HG02798 (cell line): Measurements from ENCODE around the gene SPHK2.
"Not testable (repeated sequence)": the region's sequence is repeated elsewhere in the genome, so short reads cannot be mapped to it uniquely, and the experiment has no call there.

Source experiments
- ATAC-seq: cut with Tn5 transposase; IDR thresholded peaks from one replicate; pipeline ENCODE4 v1.9.1; 2021; ENCODE audit warnings: mild to moderate bottlenecking; ENCODE audit not compliant: unreplicated experiment, poor library complexity

SPHK2 gene

DNA sequence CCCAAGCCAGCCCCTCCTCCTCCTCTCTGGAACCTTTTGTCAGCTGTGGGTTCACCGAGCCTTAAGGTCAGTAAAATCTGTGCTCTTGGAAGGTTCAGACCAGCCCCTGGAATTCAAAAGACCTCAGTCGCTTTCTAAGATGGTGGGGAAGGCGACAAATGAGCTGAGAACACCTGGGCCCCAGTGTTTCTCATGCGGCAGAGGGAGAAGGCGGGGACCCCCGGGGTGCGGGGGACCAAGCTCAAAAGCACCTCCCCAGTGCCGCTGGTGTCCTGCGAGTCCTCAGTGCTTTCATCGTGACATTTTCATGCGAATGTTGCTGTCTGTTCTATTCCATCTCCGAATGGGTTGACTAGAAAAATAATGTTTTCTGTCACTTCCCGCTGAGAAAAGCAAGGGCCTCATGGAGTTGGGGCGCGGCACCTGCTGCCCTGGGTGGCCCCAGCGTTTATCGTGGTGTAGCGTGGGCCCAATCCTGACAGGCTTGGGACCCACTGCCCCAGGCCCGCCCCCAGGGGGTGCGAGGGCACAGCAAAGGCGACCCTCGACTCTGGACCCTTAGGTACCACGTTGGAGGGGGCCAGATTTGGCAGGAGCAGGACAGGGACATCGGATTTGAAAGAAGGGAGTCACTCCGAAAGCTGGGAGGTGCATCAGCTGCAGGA lies 54.3 kb downstream of the SPHK2 start:
- ATAC-seq = no peak

DNA sequence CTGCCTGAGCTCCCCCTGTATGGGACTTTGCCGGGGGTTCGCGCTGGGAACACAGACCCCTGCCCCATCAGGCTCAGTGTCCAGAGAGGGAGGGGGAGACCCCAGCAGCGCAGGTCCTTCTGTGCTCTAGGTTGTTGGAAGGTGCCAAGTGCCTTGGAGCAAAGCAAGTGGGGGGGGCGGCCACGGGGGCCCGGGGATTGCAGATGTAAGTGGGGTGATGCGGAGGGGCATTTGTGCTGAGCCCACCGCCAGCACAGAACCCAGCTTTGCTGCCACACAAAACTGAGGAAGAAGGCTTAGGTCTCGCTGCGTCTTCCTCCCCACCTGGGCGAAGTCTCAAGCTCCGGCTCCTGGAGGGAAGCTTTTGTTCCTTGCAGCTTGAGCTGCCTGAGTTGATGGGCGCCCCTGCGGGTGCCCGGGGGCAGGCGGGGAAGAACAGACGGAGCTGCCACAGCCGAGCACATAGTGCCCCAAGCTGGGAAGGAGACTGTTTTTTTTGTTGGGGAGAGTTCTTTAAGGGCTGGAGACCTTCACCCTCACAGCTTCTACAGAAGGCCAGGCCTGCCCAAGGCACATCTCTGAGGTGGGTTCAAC lies 55.0 kb downstream of the SPHK2 start:
- no peak for ATAC-seq

DNA sequence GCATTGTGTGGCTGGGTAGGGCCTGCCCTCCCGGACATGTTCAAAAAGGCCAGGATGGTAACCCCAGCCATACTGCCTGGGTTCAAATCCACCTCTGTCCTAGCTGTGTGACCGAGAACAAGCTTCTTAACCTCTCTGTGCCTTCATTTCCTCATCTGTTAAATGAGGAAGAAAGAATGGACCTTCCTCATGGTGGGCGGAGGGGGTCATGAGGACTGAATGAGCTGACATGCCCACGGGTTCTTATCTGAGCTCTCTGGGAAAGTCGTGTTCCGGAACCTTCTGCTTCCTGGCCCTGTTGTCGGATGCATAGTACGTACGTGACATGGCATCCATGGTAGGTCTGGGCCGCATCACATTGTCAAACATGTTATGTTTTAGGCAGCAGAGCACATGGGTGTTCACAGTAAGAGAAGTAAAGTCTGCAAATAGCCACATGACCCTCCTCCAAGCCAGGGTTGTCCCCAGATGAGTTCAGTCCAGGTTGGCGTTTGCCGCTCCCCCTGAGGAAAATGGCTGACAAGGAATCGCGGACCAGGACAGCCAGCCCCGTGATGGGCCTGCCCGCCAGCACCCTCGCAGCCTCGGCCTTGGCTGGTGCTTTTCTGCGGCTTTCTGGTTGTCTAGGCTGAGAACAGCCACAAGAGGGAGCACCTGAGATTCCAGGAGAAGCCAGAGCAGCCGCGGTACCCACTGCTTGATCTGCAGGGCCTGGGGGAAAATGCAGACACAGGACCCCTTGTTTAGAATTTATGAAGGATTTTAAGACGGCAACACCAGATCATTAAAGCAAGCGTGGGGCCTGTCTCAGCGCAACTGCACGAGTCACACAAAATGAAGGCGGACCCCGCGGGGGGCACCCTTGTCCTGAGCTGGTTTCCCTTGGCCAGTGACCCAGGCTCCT lies 55.9 kb downstream of the SPHK2 start:
- ATAC-seq = no peak

DNA sequence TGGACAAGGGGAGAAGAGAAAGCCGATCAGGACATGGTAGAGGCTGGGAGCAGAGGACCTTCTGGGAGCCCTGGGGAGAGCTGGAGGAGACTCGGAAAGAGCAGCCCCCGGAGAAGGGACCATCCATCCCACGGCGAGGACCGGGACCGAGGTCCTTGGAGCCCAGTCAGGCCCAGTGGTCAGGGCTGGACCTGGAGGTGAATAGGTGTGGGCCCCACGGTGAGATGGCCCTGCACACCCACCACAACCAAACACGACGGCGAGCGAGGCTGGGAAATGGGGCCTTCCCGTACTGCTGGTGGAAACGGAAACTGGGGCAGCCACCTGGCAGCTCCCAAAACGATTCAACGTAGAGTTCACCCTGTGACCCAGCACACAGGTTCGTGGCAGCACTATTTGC lies 57.2 kb downstream of the SPHK2 start:
- no peak for ATAC-seq

DNA sequence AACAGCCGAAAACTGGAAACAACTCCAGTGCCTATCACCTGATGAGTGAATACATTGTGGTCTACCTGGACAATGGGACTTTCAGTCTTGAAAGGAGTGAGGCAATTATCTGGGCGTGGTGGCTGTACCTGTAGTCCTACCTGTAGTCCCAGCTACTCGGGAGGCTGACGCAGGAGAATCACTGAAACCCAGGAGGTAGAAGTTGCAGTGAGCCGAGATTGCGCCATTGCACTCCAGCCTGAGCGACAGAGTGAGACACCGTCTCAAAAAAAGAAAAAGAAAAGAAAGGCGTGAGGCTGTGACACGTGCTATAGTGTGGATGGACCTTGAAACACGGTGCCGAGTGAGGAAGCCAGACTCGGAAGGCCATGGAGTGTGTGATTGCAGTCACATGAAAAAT lies 57.6 kb downstream of the SPHK2 start:
- no peak for ATAC-seq

DNA sequence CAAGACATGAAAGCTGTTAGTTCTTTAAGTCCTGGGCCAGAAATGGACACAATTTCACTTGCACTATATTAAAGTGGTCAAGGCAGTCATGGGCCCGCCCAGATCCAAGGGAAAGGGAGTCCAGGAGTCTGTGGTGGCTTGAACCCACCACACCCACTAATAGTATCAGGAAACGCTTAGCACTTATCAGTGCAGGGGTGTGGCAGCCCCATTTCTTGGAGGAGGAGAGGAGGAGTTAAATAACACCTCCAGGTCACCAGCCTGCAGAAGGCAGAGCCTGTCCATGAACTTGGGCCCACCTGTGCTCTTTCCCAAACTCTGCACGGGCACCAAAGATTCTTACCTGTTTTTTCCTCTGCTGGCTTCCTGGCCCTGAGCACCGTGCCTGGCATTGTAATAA lies 58.9 kb downstream of the SPHK2 start:
- ATAC-seq = no peak

DNA sequence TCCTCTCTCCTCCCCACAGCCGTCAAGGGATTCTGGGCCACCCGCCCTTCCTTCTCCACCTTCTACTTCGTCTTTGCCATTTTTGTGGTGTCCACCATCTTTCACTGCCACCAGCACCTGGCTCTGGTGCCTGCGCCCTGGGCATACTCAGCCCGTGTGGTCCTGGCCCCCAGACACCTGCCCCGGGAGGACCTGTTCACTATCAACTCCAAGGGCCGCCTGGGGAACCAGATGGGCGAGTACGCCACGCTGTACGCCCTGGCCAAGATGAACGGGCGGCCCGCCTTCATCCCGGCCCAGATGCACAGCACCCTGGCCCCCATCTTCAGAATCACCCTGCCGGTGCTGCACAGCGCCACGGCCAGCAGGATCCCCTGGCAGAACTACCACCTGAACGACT lies 60.7 kb downstream of the SPHK2 start:
- not testable (repeated sequence) for ATAC-seq
